Measurements from ENCODE around the gene FAM181A. TPM values are rescaled to one million over a fixed set of nuclear protein-coding genes. Genes with fewer than 3 reads are reported as not detected.

The FAM181A gene
- total RNA-seq, 1 experiment from 2014 or later, result not detected

GRCh38 chr14:93964820-93965286, 37.7 kb downstream of the FAM181A start:
- no peaks in the 10 kb centered on the region for H3K9me3 ChIP-seq (ENCODE audit: insufficient read depth, low read depth)
- no peak for DNase-seq
- no peak overlapping the region for H2AFZ ChIP-seq
- no peaks in the 10 kb centered on the region for H3K36me3 ChIP-seq (ENCODE audit: low read depth)
- TF ChIP-seq EZH2 (IDR thresholded peaks at IDR 0.05; ENCODE audit: low read depth) (no peak), CTCF (conservative IDR thresholded peaks at IDR 0.05) (no peak)
- H3K4me2 ChIP-seq, result no peak overlapping the region
- no peaks in the 10 kb centered on the region for H3K9me2 ChIP-seq (ENCODE audit: insufficient read depth)
- no peaks in the 10 kb centered on the region for H4K20me1 ChIP-seq (ENCODE audit: insufficient read depth)
- POLR2A ChIA-PET (ENCODE audit: unreplicated experiment), result no interaction called here
- no TSS peak for BruUV-seq (replicated peaks)
- CTCF ChIA-PET, result no interaction called here
- no peak overlapping the region for H3K4me3 ChIP-seq
- no peaks in the 10 kb centered on the region for H3K27me3 ChIP-seq (ENCODE audit: insufficient read depth, low read depth)
- intact Hi-C loops (cut with micrococcal nuclease; ENCODE audit: unreplicated experiment), result no loop called here
- peaks cover 33% of the 10 kb centered on the region for H3K4me1 ChIP-seq (replicated peaks; ENCODE audit: insufficient read depth)
- H3K79me2 ChIP-seq (ENCODE audit: low read depth), result no peaks in the 10 kb centered on the region
- no peak overlapping the region for H3K27ac ChIP-seq
- H3F3A ChIP-seq (ENCODE audit: insufficient read depth, low read depth), result peaks cover 20% of the 10 kb centered on the region

GRCh38 chr14:93965287-93965821, 38.2 kb downstream of the FAM181A start:
- H3K4me2 ChIP-seq, result no peak overlapping the region
- ChIA-PET CTCF (no interaction called here), POLR2A (ENCODE audit: unreplicated experiment) (no interaction called here)
- no peak overlapping the region for H3K4me3 ChIP-seq
- no peaks in the 10 kb centered on the region for H3K9me3 ChIP-seq (ENCODE audit: insufficient read depth, low read depth)
- BruUV-seq (replicated peaks), result no TSS peak
- peak in 1 of 2 experiments; percentile 61 for DNase-seq
- H3K79me2 ChIP-seq (ENCODE audit: low read depth), result no peaks in the 10 kb centered on the region
- intact Hi-C loops (cut with micrococcal nuclease; ENCODE audit: unreplicated experiment), result no loop called here
- no peak overlapping the region for H2AFZ ChIP-seq
- H3K27ac ChIP-seq, result no peak overlapping the region
- no peaks in the 10 kb centered on the region for H3K27me3 ChIP-seq (ENCODE audit: insufficient read depth, low read depth)
- peaks cover 15% of the 10 kb centered on the region for H3F3A ChIP-seq (ENCODE audit: insufficient read depth, low read depth)
- H3K36me3 ChIP-seq (ENCODE audit: low read depth), result no peaks in the 10 kb centered on the region
- H4K20me1 ChIP-seq (ENCODE audit: insufficient read depth), result no peaks in the 10 kb centered on the region
- H3K4me1 ChIP-seq (replicated peaks; ENCODE audit: insufficient read depth), result peaks cover 28% of the 10 kb centered on the region
- TF ChIP-seq CTCF (conservative IDR thresholded peaks at IDR 0.05), result no peak
- TF ChIP-seq EZH2 (IDR thresholded peaks at IDR 0.05; ENCODE audit: low read depth), result no peak
- H3K9me2 ChIP-seq (ENCODE audit: insufficient read depth), result no peaks in the 10 kb centered on the region

- Histone ChIP-seq H3K4me3 (no peak overlapping the region), H3F3A (ENCODE audit: insufficient read depth, low read depth) (peaks cover 12% of the 10 kb centered on the region), H3K9me3 (ENCODE audit: insufficient read depth, low read depth) (no peaks in the 10 kb centered on the region), H4K20me1 (ENCODE audit: insufficient read depth) (no peaks in the 10 kb centered on the region), H3K4me1 (replicated peaks; ENCODE audit: insufficient read depth) (peaks cover 22% of the 10 kb centered on the region), H2AFZ (no peak overlapping the region), H3K27ac (no peak overlapping the region), H3K9me2 (ENCODE audit: insufficient read depth) (no peaks in the 10 kb centered on the region), H3K27me3 (ENCODE audit: insufficient read depth, low read depth) (no peaks in the 10 kb centered on the region), H3K36me3 (ENCODE audit: low read depth) (no peaks in the 10 kb centered on the region), H3K4me2 (no peak overlapping the region), H3K79me2 (ENCODE audit: low read depth) (no peaks in the 10 kb centered on the region)
- CTCF ChIA-PET, result no interaction called here
- POLR2A ChIA-PET (ENCODE audit: unreplicated experiment), result no interaction called here
- TF ChIP-seq EZH2 (IDR thresholded peaks at IDR 0.05; ENCODE audit: low read depth) (no peak), CTCF (conservative IDR thresholded peaks at IDR 0.05) (no peak)
- DNase-seq, result no peak
- intact Hi-C loops (cut with micrococcal nuclease; ENCODE audit: unreplicated experiment), result no loop called here
- no TSS peak for BruUV-seq (replicated peaks)
Measured at GRCh38 chr14:93965946-93966474, 38.9 kb downstream of the FAM181A start.
